ENCODE measurements around the gene LRRC8D.
"Not testable (repeated sequence)": the region's sequence is repeated elsewhere in the genome, so short reads cannot be mapped to it uniquely, and the experiment has no call there.

LRRC8D gene

GRCh38 chr1:89971600-89971999 is 150.8 kb downstream of the LRRC8D start:
- no peak for DNase-seq

GRCh38 chr1:89972024-89972423 is 151.2 kb downstream of the LRRC8D start:
- no peak for DNase-seq

GRCh38 chr1:89973471-89974127 is 152.8 kb downstream of the LRRC8D start:
- DNase-seq = no peak

- DNase-seq = no peak
Measured at GRCh38 chr1:89974256-89974655, 153.4 kb downstream of the LRRC8D start.

- DNase-seq = no peak
Measured at GRCh38 chr1:89974696-89975470, 154.1 kb downstream of the LRRC8D start.

GRCh38 chr1:89975540-89976125 is 154.8 kb downstream of the LRRC8D start:
- no peak for DNase-seq

GRCh38 chr1:89978755-89979154 is 157.9 kb downstream of the LRRC8D start:
- no peak for DNase-seq

GRCh38 chr1:89980605-89981004 is 159.8 kb downstream of the LRRC8D start:
- DNase-seq = peak; percentile 14 to 17

- not testable (repeated sequence) for DNase-seq
Measured at GRCh38 chr1:89982846-89983245, 162.0 kb downstream of the LRRC8D start.

- not testable (repeated sequence) for DNase-seq
Measured at GRCh38 chr1:89984564-89985116, 163.8 kb downstream of the LRRC8D start.

- DNase-seq = peak; percentile 41 to 77
Measured at GRCh38 chr1:89986020-89986419, 165.2 kb downstream of the LRRC8D start.
